Karpas-422 (cell line): ENCODE measurements around the gene NDUFS4. TPM values are rescaled to one million over a fixed set of nuclear protein-coding genes. Genes with fewer than 3 reads are reported as not detected.
"Not testable (repeated sequence)": the region's sequence is repeated elsewhere in the genome, so short reads cannot be mapped to it uniquely, and the experiment has no call there.

Experiments used
- DNase-seq: peaks from one replicate; pipeline ENCODE4 v3.0.0-alpha.2; 2015
- H2AFZ ChIP-seq: fragments of 200-600 bp; sonication (generic); 2 replicates; pipeline ENCODE4 v1.6.1; 2014; ENCODE audit warnings: antibody characterized with exemption, low read length, mixed read lengths
- H3K27ac ChIP-seq: fragments of 200-600 bp; sonication (generic); 2 replicates; pipeline ENCODE4 v1.5.1; 2014; ENCODE audit warnings: mild to moderate bottlenecking, low read length, moderate library complexity
- H3K27me3 ChIP-seq: fragments of 200-600 bp; sonication (generic); 2 replicates; pipeline ENCODE4 v1.6.1; 2014; ENCODE audit warnings: low read length, mixed read lengths
- H3K36me3 ChIP-seq: fragments of 200-600 bp; sonication (generic); 2 replicates; pipeline ENCODE4 v1.6.1; 2014; ENCODE audit warnings: low read length, mixed read lengths; ENCODE audit not compliant: insufficient read depth
- H3K4me1 ChIP-seq: fragments of 200-600 bp; sonication (generic); 2 replicates; pipeline ENCODE4 v1.6.1; 2014; ENCODE audit warnings: mild to moderate bottlenecking, low read length, mixed read lengths
- H3K4me2 ChIP-seq: fragments of 200-600 bp; sonication (generic); 2 replicates; pipeline ENCODE4 v1.6.1; 2014; ENCODE audit warnings: low read length, low read depth, mild to moderate bottlenecking; ENCODE audit not compliant: poor library complexity, severe bottlenecking
- H3K4me3 ChIP-seq: fragments of 200-600 bp; sonication (generic); 2 replicates; pipeline ENCODE4 v1.5.1; 2014; ENCODE audit warnings: mild to moderate bottlenecking, antibody characterized with exemption, low read length, mixed read lengths
- H3K79me2 ChIP-seq: fragments of 200-600 bp; sonication (generic); 2 replicates; pipeline ENCODE4 v1.6.1; 2014; ENCODE audit warnings: mild to moderate bottlenecking, low read length, mixed read lengths
- H3K9ac ChIP-seq: fragments of 200-600 bp; sonication (generic); 2 replicates; pipeline ENCODE4 v1.6.0; 2014; ENCODE audit warnings: low read length
- H3K9me2 ChIP-seq: fragments of 200-600 bp; sonication (generic), shearing (Covaris generic); replicated peaks from 2 replicates; pipeline ENCODE4 v1.6.0; 2014; ENCODE audit warnings: mild to moderate bottlenecking, low read length, moderate library complexity; ENCODE audit not compliant: insufficient read depth
- H3K9me3 ChIP-seq: fragments of 300-700, 200-600 bp; sonication (generic); 2 replicates; pipeline ENCODE4 v1.6.1; 2014; ENCODE audit warnings: low read length, mixed read lengths
- H4K20me1 ChIP-seq: fragments of 200-600 bp; sonication (generic); 2 replicates; pipeline ENCODE4 v1.6.1; 2014; ENCODE audit warnings: mild to moderate bottlenecking, antibody characterized with exemption, low read length, low read depth; ENCODE audit not compliant: insufficient read depth
- total RNA-seq: library from RNA; depleted of rRNA; stranded (reverse); fragments of >200 nt; shearing (Covaris generic); gene quantifications from 2 replicates; pipeline ENCODE4 v1.2.3, GENCODE V29; 2014; ENCODE audit warnings: low replicate concordance; rRNA removed

The NDUFS4 gene
- total RNA-seq, 1 experiment from 2014 or later: 70.9 TPM

DNA sequence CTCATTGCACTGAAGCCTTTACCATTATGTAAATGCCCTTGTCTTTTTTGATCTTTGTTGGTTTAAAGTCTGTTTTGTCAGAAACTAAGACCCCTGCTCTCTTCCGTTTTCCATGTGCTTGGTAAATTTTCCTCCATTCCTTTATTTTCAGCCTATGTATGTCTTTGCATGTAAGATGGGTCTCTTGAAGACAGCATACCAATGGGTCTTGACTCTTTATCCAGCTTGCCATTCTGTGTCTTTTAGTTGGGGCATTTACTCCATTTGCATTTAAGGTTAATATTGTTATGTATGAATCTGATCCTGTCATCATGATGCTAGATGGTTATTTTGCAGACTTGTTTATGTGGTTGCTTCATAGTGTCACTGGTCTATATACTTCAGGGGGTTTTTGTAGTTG is 150.0 kb downstream of the NDUFS4 start:
- not testable (repeated sequence) for H3K27me3 ChIP-seq, H3K4me1 ChIP-seq, H3K36me3 ChIP-seq, H3K9ac ChIP-seq, H3K9me3 ChIP-seq, H4K20me1 ChIP-seq, H3K79me2 ChIP-seq, H3K4me2 ChIP-seq, H2AFZ ChIP-seq, H3K9me2 ChIP-seq, DNase-seq, H3K4me3 ChIP-seq, H3K27ac ChIP-seq

DNA sequence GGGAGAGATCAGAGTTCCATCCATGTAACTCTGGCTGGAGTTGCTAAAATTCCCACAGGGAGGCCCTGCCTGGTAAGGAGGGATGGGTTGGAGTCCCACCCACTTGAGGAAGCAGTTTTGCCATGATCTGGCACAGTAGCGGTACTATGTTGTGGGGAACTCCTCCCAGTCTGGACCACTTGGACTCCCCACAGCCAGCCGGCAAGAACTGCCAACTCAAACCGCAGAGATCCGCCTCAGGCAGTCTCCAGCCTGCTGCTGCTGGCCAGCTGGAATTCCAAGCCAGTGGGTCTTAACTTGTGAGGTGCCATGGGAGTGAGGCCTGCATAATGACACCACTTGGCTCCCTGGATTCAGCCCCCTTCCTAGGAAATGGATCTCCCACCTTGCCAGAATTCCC is 151.9 kb downstream of the NDUFS4 start:
- no peaks in the 10 kb centered on the region for H3K4me1 ChIP-seq
- no peaks in the 10 kb centered on the region for H3K79me2 ChIP-seq
- H3K36me3 ChIP-seq: no peaks in the 10 kb centered on the region
- no peak for DNase-seq
- H3K4me2 ChIP-seq: no peak overlapping the region
- no peaks in the 10 kb centered on the region for H4K20me1 ChIP-seq
- no peaks in the 10 kb centered on the region for H3K9me3 ChIP-seq
- no peak overlapping the region for H2AFZ ChIP-seq
- H3K4me3 ChIP-seq: no peak overlapping the region
- no peaks in the 10 kb centered on the region for H3K27me3 ChIP-seq
- no peak overlapping the region for H3K27ac ChIP-seq
- no peak overlapping the region for H3K9ac ChIP-seq
- no peaks in the 10 kb centered on the region for H3K9me2 ChIP-seq

DNA sequence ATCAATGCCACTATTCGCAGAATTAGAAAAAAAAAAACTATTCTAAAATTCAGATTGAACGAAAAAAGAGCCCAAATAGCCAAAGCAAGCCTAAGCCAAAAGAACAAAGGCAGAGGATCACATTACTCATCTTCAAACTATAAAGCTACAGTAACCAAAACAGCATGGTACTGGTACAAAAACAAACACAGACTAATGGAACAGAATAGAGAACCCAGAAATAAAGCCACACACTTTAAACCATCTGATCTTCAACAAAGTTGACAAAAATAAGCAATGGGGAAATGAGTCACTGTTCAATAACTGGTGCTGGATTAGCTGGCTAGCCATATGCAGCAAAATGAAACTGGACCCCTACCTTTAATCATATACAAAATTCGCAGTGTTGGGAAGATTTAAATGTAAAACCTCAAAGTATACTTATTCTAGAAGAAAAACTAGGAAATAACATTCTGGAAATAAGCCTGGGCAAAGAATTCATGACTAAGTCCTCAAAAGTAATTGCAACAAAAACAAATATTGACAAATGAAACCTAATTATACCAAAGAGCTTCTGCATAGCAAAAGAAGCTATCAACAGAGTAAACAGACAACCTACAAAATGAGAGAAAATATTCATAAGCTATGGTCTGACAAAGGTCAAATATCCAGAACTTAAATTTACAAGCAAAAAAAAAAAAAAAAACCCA is 153.7 kb downstream of the NDUFS4 start:
- Histone ChIP-seq H2AFZ (no peak overlapping the region), H3K27me3 (no peaks in the 10 kb centered on the region), H3K4me1 (no peaks in the 10 kb centered on the region), H3K4me3 (no peak overlapping the region), H3K27ac (no peak overlapping the region), H4K20me1 (no peaks in the 10 kb centered on the region), H3K36me3 (no peaks in the 10 kb centered on the region), H3K79me2 (no peaks in the 10 kb centered on the region), H3K9me2 (no peaks in the 10 kb centered on the region), H3K9me3 (no peaks in the 10 kb centered on the region), H3K9ac (no peak overlapping the region), H3K4me2 (no peak overlapping the region)
- DNase-seq: no peak

DNA sequence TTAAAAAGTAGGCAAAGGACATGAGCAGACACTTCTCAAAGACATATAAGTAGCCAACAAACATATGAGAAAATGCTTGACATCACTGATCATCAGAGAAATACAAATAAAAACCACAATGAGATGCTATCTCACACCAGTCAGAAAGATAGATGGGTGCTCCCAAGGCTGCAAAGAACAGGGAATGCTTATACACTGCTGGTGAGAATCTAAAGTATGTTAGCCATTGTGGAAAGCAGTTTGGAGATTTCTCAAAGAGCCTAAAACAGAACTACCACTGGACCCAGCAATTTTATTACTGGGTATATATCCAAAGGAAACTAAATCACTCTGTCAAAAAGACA is 154.2 kb downstream of the NDUFS4 start:
- H3K27ac ChIP-seq: no peak overlapping the region
- H3K9ac ChIP-seq: no peak overlapping the region
- no peaks in the 10 kb centered on the region for H3K27me3 ChIP-seq

GRCh38 chr5:53726121-53726520 is 165.7 kb downstream of the NDUFS4 start:
- no peaks in the 10 kb centered on the region for H3K36me3 ChIP-seq
- H3K4me2 ChIP-seq: no peak overlapping the region
- no peaks in the 10 kb centered on the region for H3K27me3 ChIP-seq
- DNase-seq: no peak
- H4K20me1 ChIP-seq: no peaks in the 10 kb centered on the region
- no peaks in the 10 kb centered on the region for H3K9me3 ChIP-seq
- H3K9ac ChIP-seq: no peak overlapping the region
- H3K4me3 ChIP-seq: no peak overlapping the region
- H3K27ac ChIP-seq: no peak overlapping the region
- no peak overlapping the region for H2AFZ ChIP-seq
- H3K79me2 ChIP-seq: no peaks in the 10 kb centered on the region
- no peaks in the 10 kb centered on the region for H3K4me1 ChIP-seq
- H3K9me2 ChIP-seq: no peaks in the 10 kb centered on the region

More for the DNA sequence above, 154.2 kb downstream of the NDUFS4 start:
- H3K9me2 ChIP-seq: no peaks in the 10 kb centered on the region
- H3K79me2 ChIP-seq: no peaks in the 10 kb centered on the region
- H3K4me1 ChIP-seq: no peaks in the 10 kb centered on the region
- no peak overlapping the region for H3K4me3 ChIP-seq
- DNase-seq: no peak
- no peak overlapping the region for H3K4me2 ChIP-seq
- no peaks in the 10 kb centered on the region for H3K9me3 ChIP-seq
- no peak overlapping the region for H2AFZ ChIP-seq
- H4K20me1 ChIP-seq: no peaks in the 10 kb centered on the region
- no peaks in the 10 kb centered on the region for H3K36me3 ChIP-seq

DNA sequence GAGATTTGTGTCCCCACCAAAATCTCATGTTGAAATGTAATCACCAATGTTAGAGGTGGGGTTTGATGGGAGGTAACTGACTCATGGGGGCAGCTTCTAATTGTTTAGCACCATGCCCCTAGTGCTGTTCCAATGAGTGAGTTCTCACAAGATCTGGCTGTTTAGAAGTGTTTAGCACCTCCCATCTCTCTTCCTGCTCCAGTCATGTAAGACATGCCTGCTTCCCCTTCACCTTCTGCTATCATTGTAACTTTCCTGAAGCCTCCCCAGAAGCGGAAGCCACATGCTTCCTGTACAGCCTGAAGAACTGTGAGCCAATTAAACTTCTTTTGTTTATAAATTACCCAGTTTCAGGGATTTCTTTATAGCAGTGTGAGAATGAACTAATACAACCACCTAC is 170.5 kb downstream of the NDUFS4 start:
- H3K27ac ChIP-seq: no peak overlapping the region
- H3K4me1 ChIP-seq: no peaks in the 10 kb centered on the region
- no peak overlapping the region for H2AFZ ChIP-seq
- no peaks in the 10 kb centered on the region for H3K27me3 ChIP-seq
- H4K20me1 ChIP-seq: no peaks in the 10 kb centered on the region
- DNase-seq: no peak
- H3K36me3 ChIP-seq: no peaks in the 10 kb centered on the region
- H3K4me2 ChIP-seq: no peak overlapping the region
- no peaks in the 10 kb centered on the region for H3K9me3 ChIP-seq
- H3K9ac ChIP-seq: no peak overlapping the region
- no peaks in the 10 kb centered on the region for H3K79me2 ChIP-seq
- H3K9me2 ChIP-seq: no peaks in the 10 kb centered on the region
- no peak overlapping the region for H3K4me3 ChIP-seq

Other genes with a start within 250 kb of the NDUFS4 start
- gene FST, start 80.0 kb upstream of the NDUFS4 start, total RNA-seq: not detected in 2 replicates